Inflammatory macrophage (primary cell): Measurements from ENCODE around the gene TRAF3.
"Not testable (repeated sequence)": the region's sequence is repeated elsewhere in the genome, so short reads cannot be mapped to it uniquely, and the experiment has no call there.

Experiments
- DNase-seq, 2 donors: peaks; one replicate each; pipeline ENCODE4 v3.0.0-alpha.2; 2020 to 2022

The TRAF3 gene

GRCh38 chr14:102829016-102829548 lies 51.8 kb downstream of the TRAF3 start:
- no peak for DNase-seq

- DNase-seq, result no peak
Measured at GRCh38 chr14:102830474-102831045, 53.3 kb downstream of the TRAF3 start.

GRCh38 chr14:102831163-102831804 lies 54.0 kb downstream of the TRAF3 start:
- DNase-seq, result peak in 1 of 2 donors; percentile 53

- no peak for DNase-seq
Measured at GRCh38 chr14:102833341-102833740, 56.1 kb downstream of the TRAF3 start.

- no peak for DNase-seq
Measured at GRCh38 chr14:102833991-102834390, 56.7 kb downstream of the TRAF3 start.

GRCh38 chr14:102835959-102836358 lies 58.7 kb downstream of the TRAF3 start:
- DNase-seq, result no peak

GRCh38 chr14:102837120-102837519 lies 59.9 kb downstream of the TRAF3 start:
- not testable (repeated sequence) for DNase-seq

- no peak for DNase-seq
Measured at GRCh38 chr14:102838501-102838900, 61.3 kb downstream of the TRAF3 start.

- DNase-seq, result no peak
Measured at GRCh38 chr14:102840115-102840514, 62.9 kb downstream of the TRAF3 start.

GRCh38 chr14:102840771-102841528 lies 63.7 kb downstream of the TRAF3 start:
- DNase-seq, result peak; percentile 41 to 55

GRCh38 chr14:102848830-102849525 lies 71.7 kb downstream of the TRAF3 start:
- DNase-seq, result peak in 1 of 2 donors; percentile 27

- DNase-seq, result peak in 1 of 2 donors; percentile 35
Measured at GRCh38 chr14:102849526-102850379, 72.5 kb downstream of the TRAF3 start.

GRCh38 chr14:102853648-102854047 lies 76.4 kb downstream of the TRAF3 start:
- DNase-seq, result peak; percentile 49 to 54

GRCh38 chr14:102854091-102854703 lies 76.9 kb downstream of the TRAF3 start:
- DNase-seq, result peak in 1 of 2 donors; percentile 6

GRCh38 chr14:102856179-102856578 lies 78.9 kb downstream of the TRAF3 start:
- DNase-seq, result no peak

GRCh38 chr14:102857444-102857843 lies 80.2 kb downstream of the TRAF3 start:
- DNase-seq, result no peak

- DNase-seq, result no peak
Measured at GRCh38 chr14:102859911-102860310, 82.7 kb downstream of the TRAF3 start.

- no peak for DNase-seq
Measured at GRCh38 chr14:102862154-102862773, 85.0 kb downstream of the TRAF3 start.

GRCh38 chr14:102863381-102863780 lies 86.1 kb downstream of the TRAF3 start:
- no peak for DNase-seq

GRCh38 chr14:102865916-102866315 lies 88.7 kb downstream of the TRAF3 start:
- DNase-seq, result not testable (repeated sequence)
